Measurements from ENCODE around the gene SPACA4.

Gene SPACA4

DNA sequence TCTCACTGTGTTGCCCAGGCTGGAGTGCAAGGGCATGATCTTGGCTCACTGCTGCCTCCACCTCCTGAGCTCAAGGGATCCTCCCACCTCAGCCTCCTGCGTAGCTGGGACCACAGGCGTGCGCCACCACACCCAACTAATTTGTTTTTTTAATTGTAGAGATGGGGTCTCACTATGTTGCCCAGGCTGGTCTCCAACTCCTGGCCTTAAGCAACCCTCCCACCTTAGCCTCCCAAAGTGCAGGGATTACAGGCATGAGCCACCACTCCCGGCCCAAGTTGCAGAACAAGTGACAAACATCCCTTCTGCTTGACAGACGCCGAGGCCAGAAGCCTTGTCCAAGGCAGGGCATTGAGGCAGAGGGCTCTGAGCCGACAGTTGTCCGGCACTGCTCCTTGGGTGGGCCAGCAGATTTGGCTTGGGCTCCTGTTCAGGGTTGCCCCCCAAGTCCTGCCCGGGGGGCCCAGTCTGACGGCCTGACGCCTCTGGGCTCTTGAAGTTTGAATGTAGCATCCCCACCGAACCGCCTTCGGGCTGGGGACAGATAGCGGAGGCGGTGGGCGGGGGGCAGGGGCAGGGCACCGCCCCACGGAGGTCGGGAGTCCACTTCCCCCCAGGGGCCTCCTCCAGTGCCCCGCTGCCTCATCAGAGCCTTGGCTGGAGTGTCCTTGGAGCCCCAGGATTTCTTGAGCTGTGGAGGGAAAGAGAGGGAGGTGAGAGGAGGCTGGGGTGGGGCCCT lies 5.7 kb upstream of the SPACA4 start:
- H3K79me2 ChIP-seq (ENCODE audit: control insufficient read depth, low read length), result no peaks in the 10 kb centered on the region
- TF ChIP-seq EZH2phosphoT487 (IDR thresholded peaks at IDR 0.05; ENCODE audit: borderline replicate concordance, low read length) (no peak), CTCF (IDR thresholded peaks at IDR 0.05; ENCODE audit: low read depth, low read length, poor library complexity, severe bottlenecking) (no peak)
- peaks cover 16% of the 10 kb centered on the region for H3K4me1 ChIP-seq (ENCODE audit: control insufficient read depth, low read length)
- H3K27ac ChIP-seq (ENCODE audit: low read depth, low read length), result no peak overlapping the region
- no peak overlapping the region for H3K4me3 ChIP-seq (ENCODE audit: low read length)
- H3K9me2 ChIP-seq (replicated peaks; ENCODE audit: control insufficient read depth, low read length), result no peaks in the 10 kb centered on the region
- no peak overlapping the region for H3K4me2 ChIP-seq (ENCODE audit: low read length)
- no peaks in the 10 kb centered on the region for H4K20me1 ChIP-seq (ENCODE audit: control insufficient read depth, insufficient read depth, low read depth, low read length)
- no peaks in the 10 kb centered on the region for H3F3A ChIP-seq (ENCODE audit: control insufficient read depth, insufficient read depth)
- H3K27me3 ChIP-seq (ENCODE audit: control insufficient read depth, low read length), result no peaks in the 10 kb centered on the region
- no peaks in the 10 kb centered on the region for H3K9me3 ChIP-seq (ENCODE audit: control insufficient read depth, insufficient read depth, low read length)
- H3K36me3 ChIP-seq (ENCODE audit: control insufficient read depth, low read length), result no peaks in the 10 kb centered on the region

GRCh38 chr19:48603001-48603400 lies 3.5 kb upstream of the SPACA4 start:
- Histone ChIP-seq H3K9me2 (replicated peaks; ENCODE audit: control insufficient read depth, low read length) (no peaks in the 10 kb centered on the region), H3K4me3 (ENCODE audit: low read length) (no peak overlapping the region), H4K20me1 (ENCODE audit: control insufficient read depth, insufficient read depth, low read depth, low read length) (no peaks in the 10 kb centered on the region), H3K4me2 (ENCODE audit: low read length) (no peak overlapping the region), H3K27me3 (ENCODE audit: control insufficient read depth, low read length) (no peaks in the 10 kb centered on the region), H3K36me3 (ENCODE audit: control insufficient read depth, low read length) (no peaks in the 10 kb centered on the region), H3K4me1 (ENCODE audit: control insufficient read depth, low read length) (no peaks in the 10 kb centered on the region), H3K27ac (ENCODE audit: low read depth, low read length) (no peak overlapping the region), H3F3A (ENCODE audit: control insufficient read depth, insufficient read depth) (no peaks in the 10 kb centered on the region), H3K79me2 (ENCODE audit: control insufficient read depth, low read length) (no peaks in the 10 kb centered on the region), H3K9me3 (ENCODE audit: control insufficient read depth, insufficient read depth, low read length) (no peaks in the 10 kb centered on the region)
- no peak for TF ChIP-seq EZH2phosphoT487 (IDR thresholded peaks at IDR 0.05; ENCODE audit: borderline replicate concordance, low read length)
- TF ChIP-seq CTCF (IDR thresholded peaks at IDR 0.05; ENCODE audit: low read depth, low read length, poor library complexity, severe bottlenecking), result no peak

GRCh38 chr19:48603449-48603848 lies 3.1 kb upstream of the SPACA4 start:
- H3K9me2 ChIP-seq (replicated peaks; ENCODE audit: control insufficient read depth, low read length), result no peaks in the 10 kb centered on the region
- no peaks in the 10 kb centered on the region for H3K4me1 ChIP-seq (ENCODE audit: control insufficient read depth, low read length)
- no peaks in the 10 kb centered on the region for H3F3A ChIP-seq (ENCODE audit: control insufficient read depth, insufficient read depth)
- H3K4me3 ChIP-seq (ENCODE audit: low read length), result no peak overlapping the region
- no peaks in the 10 kb centered on the region for H3K27me3 ChIP-seq (ENCODE audit: control insufficient read depth, low read length)
- H4K20me1 ChIP-seq (ENCODE audit: control insufficient read depth, insufficient read depth, low read depth, low read length), result no peaks in the 10 kb centered on the region
- H3K79me2 ChIP-seq (ENCODE audit: control insufficient read depth, low read length), result no peaks in the 10 kb centered on the region
- H3K4me2 ChIP-seq (ENCODE audit: low read length), result no peak overlapping the region
- H3K36me3 ChIP-seq (ENCODE audit: control insufficient read depth, low read length), result no peaks in the 10 kb centered on the region
- TF ChIP-seq EZH2phosphoT487 (IDR thresholded peaks at IDR 0.05; ENCODE audit: borderline replicate concordance, low read length) (no peak), CTCF (IDR thresholded peaks at IDR 0.05; ENCODE audit: low read depth, low read length, poor library complexity, severe bottlenecking) (no peak)
- no peaks in the 10 kb centered on the region for H3K9me3 ChIP-seq (ENCODE audit: control insufficient read depth, insufficient read depth, low read length)
- H3K27ac ChIP-seq (ENCODE audit: low read depth, low read length), result no peak overlapping the region
